ENCODE measurements around the gene TMEM273. TPM values are rescaled to one million over a fixed set of nuclear protein-coding genes. Genes with fewer than 3 reads are reported as not detected.

The TMEM273 gene
- total and polyA plus RNA-seq, 10 of the 15 experiments (the other 5 are each of a cell fraction or from before 2014, with no cell fraction given) = 10.3 to 46.3 (median 26.4) TPM

GRCh38 chr10:49226594-49226993 lies 38.4 kb upstream of the TMEM273 start:
- FAIRE-seq = no peak
- Histone ChIP-seq H4K20me1 (ENCODE audit: control insufficient read depth, insufficient read depth) (no peaks in the 10 kb centered on the region), H2AFZ (ENCODE audit: control insufficient read depth, low read depth, low read length) (no peak overlapping the region), H3K4me1 (ENCODE audit: control insufficient read depth, insufficient read depth, low read length) (no peaks in the 10 kb centered on the region), H3K4me2 (ENCODE audit: control insufficient read depth, insufficient read depth) (no peak overlapping the region), H3K9ac (ENCODE audit: control insufficient read depth, insufficient read depth, low read length) (no peak overlapping the region), H3K27me3 (replicated peaks in 1 of 2; ENCODE audit: control insufficient read depth in 2 of 2, insufficient read depth in 2 of 2, low read length in 1 of 2) (no peaks in the 10 kb centered on the region; a peak in 1 of 4 replicates), H3K36me3 (ENCODE audit: control insufficient read depth in 2 of 2, insufficient read depth in 2 of 2, low read length in 1 of 2) (no peaks in the 10 kb centered on the region), H3K9me3 (replicated peaks; ENCODE audit: control insufficient read depth, insufficient read depth, low read length) (no peaks in the 10 kb centered on the region; the same call in 2 of the 3 replicates), H3K4me3 (no peak overlapping the region), H3K79me2 (ENCODE audit: control insufficient read depth, insufficient read depth, low read length) (no peaks in the 10 kb centered on the region), H3K27ac (ENCODE audit: control insufficient read depth, insufficient read depth) (no peak overlapping the region)
- WGBS (ENCODE audit: insufficient coverage, insufficient replicate concordance, low lambda C conversion rate, missing lambda C conversion rate) = 18% methylated on average over 4 of the region's 4 CpGs
- RAD21 ChIA-PET (ENCODE audit: unreplicated experiment) = no interaction called here
- in situ Hi-C loops (cut with MboI) = no loop called here
- no TSS peak for BruUV-seq (replicated peaks)
- intact Hi-C loops (cut with micrococcal nuclease; ENCODE audit: unreplicated experiment) = no loop called here
- CTCF ChIA-PET = no interaction called here
- DNase-seq (ENCODE audit: low read depth, low spot score) = no peak
- TF ChIP-seq RB1 (IDR thresholded peaks at IDR 0.05; ENCODE audit: borderline replicate concordance) (no peak), MYB (IDR thresholded peaks at IDR 0.05; ENCODE audit: borderline replicate concordance, low read depth, low read length) (no peak)
- SMC1A ChIA-PET (ENCODE audit: uncharacterized antibody, unreplicated experiment) = interaction anchor here (1.0 to 1.4 kb wide), 2 partner anchors 12 to 19 kb away, joined by 3 to 4 read pairs; no protein-coding TSS in a partner anchor
- POLR2A ChIA-PET = no interaction called here
- ATAC-seq = no peak

DNA sequence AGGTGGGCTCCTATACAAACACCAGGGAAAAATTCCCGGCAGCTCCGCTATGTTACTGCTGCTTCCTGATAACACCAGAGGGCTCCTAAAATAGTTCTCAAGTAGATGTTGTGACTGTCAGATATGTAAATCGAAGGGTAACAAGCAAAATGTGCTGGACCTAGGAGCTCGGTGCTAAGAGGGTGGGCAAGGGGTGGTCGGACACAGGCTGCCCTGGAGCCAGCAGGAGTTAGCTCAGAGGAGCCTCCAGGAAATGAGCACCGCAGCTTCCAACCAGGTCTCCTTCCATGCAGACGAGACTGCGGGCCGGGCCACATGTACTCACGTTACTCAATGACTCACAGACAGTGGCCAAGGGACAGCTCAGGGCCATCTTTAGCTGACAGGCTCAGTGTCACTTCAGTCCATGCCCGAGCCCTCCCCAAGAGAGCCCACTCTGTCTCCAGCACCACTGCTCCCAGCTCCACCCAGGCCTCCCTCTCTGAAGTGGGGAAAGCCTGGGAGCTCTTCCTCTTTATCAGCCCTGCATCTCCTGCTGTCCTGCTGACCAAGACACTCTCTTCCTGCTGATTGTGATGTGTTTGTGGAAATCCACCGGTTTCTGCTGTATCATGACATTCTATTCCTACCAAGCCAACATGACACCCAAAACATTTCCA lies 37.2 kb upstream of the TMEM273 start:
- H3K4me1 ChIP-seq (ENCODE audit: control insufficient read depth, insufficient read depth, low read length) = no peaks in the 10 kb centered on the region
- no peaks in the 10 kb centered on the region for H3K36me3 ChIP-seq (ENCODE audit: control insufficient read depth in 2 of 2, insufficient read depth in 2 of 2, low read length in 1 of 2)
- SMC1A ChIA-PET (ENCODE audit: uncharacterized antibody, unreplicated experiment) = interaction anchor here (1.0 kb wide), 1 partner anchor 11 kb away, joined by 3 read pairs; no protein-coding TSS in a partner anchor
- RAD21 ChIA-PET (ENCODE audit: unreplicated experiment) = no interaction called here
- H3K4me3 ChIP-seq = no peak overlapping the region
- WGBS (ENCODE audit: insufficient coverage, insufficient replicate concordance, low lambda C conversion rate, missing lambda C conversion rate) = 56% methylated on average over 12 of the region's 12 CpGs
- H2AFZ ChIP-seq (ENCODE audit: control insufficient read depth, low read depth, low read length) = no peak overlapping the region
- intact Hi-C loops (cut with micrococcal nuclease; ENCODE audit: unreplicated experiment) = no loop called here
- H3K9ac ChIP-seq (ENCODE audit: control insufficient read depth, insufficient read depth, low read length) = no peak overlapping the region
- H3K9me3 ChIP-seq (replicated peaks; ENCODE audit: control insufficient read depth, insufficient read depth, low read length) = no peaks in the 10 kb centered on the region; the same call in 2 of the 3 replicates
- H3K27me3 ChIP-seq (replicated peaks in 1 of 2; ENCODE audit: control insufficient read depth in 2 of 2, insufficient read depth in 2 of 2, low read length in 1 of 2) = no peaks in the 10 kb centered on the region
- no peak overlapping the region for H3K4me2 ChIP-seq (ENCODE audit: control insufficient read depth, insufficient read depth)
- no peaks in the 10 kb centered on the region for H3K79me2 ChIP-seq (ENCODE audit: control insufficient read depth, insufficient read depth, low read length)
- CTCF ChIA-PET = no interaction called here
- H3K27ac ChIP-seq (ENCODE audit: control insufficient read depth, insufficient read depth) = no peak overlapping the region
- ATAC-seq (no peak), DNase-seq (ENCODE audit: low read depth, low spot score) (no peak), FAIRE-seq (no peak)
- BruUV-seq (replicated peaks) = no TSS peak
- in situ Hi-C loops (cut with MboI) = no loop called here
- no peaks in the 10 kb centered on the region for H4K20me1 ChIP-seq (ENCODE audit: control insufficient read depth, insufficient read depth)
- POLR2A ChIA-PET = no interaction called here
- TF ChIP-seq IKZF2 (IDR thresholded peaks at IDR 0.05) = no peak
- no peak for TF ChIP-seq KAT2A (conservative IDR thresholded peaks at IDR 0.05; ENCODE audit: control insufficient read depth, low read depth, low read length)
- no peak for TF ChIP-seq NFYB (IDR thresholded peaks at IDR 0.05; ENCODE audit: insufficient read depth, low read depth, low read length)
- no peak for TF ChIP-seq ZNF622 (IDR thresholded peaks at IDR 0.05)
- TF ChIP-seq TCF7 (IDR thresholded peaks at IDR 0.05; ENCODE audit: borderline replicate concordance) = no peak
- no peak for TF ChIP-seq ZNF592 (IDR thresholded peaks at IDR 0.05)
- no peak for TF ChIP-seq RELA (IDR thresholded peaks at IDR 0.05; ENCODE audit: borderline replicate concordance, partially characterized antibody)
- TF ChIP-seq RAD21 (IDR thresholded peaks at IDR 0.05; ENCODE audit: insufficient read depth, low read depth, low read length) = no peak
- no peak for TF ChIP-seq CBX3 (IDR thresholded peaks at IDR 0.05; ENCODE audit: borderline replicate concordance, low read depth)
- TF ChIP-seq, protein P1, sequence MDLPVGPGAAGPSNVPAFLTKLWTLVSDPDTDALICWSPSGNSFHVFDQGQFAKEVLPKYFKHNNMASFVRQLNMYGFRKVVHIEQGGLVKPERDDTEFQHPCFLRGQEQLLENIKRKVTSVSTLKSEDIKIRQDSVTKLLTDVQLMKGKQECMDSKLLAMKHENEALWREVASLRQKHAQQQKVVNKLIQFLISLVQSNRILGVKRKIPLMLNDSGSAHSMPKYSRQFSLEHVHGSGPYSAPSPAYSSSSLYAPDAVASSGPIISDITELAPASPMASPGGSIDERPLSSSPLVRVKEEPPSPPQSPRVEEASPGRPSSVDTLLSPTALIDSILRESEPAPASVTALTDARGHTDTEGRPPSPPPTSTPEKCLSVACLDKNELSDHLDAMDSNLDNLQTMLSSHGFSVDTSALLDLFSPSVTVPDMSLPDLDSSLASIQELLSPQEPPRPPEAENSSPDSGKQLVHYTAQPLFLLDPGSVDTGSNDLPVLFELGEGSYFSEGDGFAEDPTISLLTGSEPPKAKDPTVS (IDR thresholded peaks at IDR 0.05; ENCODE audit: low read depth, low read length) = no peak

All from GM12878 (cell line).